Activated CD4-positive, alpha-beta T cell treated with anti-CD3 and anti-CD28 coated beads for 1 hour (primary cell): Measurements from ENCODE around the gene ZNF607.
A peak's percentile ranks its signal among the peaks of the same experiment; 100 is the strongest.
"Not testable (repeated sequence)": the region's sequence is repeated elsewhere in the genome, so short reads cannot be mapped to it uniquely, and the experiment has no call there.

Experiments
- DNase-seq: peaks from one replicate; pipeline ENCODE4 v3.0.0-alpha.2; 2020

ZNF607 gene

GRCh38 chr19:37719111-37719926, at the start of gene ZNF607:
TSS of gene ZNF607 (minus strand) at chr19:37719761. CDS start at chr19:37711618, 8,143 bp downstream.
- DNase-seq = peak; percentile 71

DNA sequence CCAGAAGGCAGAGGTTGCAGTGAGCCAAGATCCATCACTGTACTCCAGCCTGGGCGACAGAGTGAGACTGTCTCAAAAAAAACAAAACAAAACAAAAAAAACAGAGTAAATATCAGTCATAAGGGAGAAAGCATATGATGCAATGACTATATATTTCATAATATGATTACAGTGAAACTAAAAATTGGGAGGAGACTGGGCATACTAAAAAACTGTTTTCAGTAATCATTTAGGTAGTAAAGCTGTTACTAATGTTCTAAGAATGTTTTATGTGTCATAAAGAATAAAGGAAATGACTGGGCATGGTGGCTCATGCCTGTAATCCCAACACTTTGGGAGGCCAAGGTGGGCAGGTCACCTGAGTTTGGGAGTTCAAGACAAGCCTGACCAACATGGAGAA, 43.9 kb upstream of the ZNF607 start:
- no peak for DNase-seq

DNA sequence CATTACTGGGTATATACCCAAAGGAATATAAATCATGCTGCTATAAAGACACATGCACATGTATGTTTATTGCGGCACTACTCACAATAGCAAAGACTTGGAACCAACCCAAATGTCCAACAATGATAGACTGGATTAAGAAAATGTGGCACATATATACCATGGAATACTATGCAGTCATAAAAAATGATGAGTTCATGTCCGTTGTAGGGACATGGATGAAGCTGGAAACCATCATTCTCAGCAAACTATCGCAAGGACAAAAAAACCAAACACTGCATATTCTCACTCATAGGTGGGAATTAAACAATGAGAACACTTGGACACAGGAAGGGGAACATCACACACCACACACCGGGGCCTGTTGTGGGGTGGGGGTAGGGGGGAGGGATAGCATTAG, 38.1 kb upstream of the ZNF607 start:
- not testable (repeated sequence) for DNase-seq

- no peak for DNase-seq
Measured at GRCh38 chr19:37738371-37738770, 18.8 kb upstream of the ZNF607 start.

- no peak for DNase-seq
Measured at GRCh38 chr19:37725181-37725580, 5.6 kb upstream of the ZNF607 start.

- DNase-seq = no peak
Measured at GRCh38 chr19:37719927-37720265, 335 bp upstream of the ZNF607 start.

GRCh38 chr19:37718304-37718703, 1.3 kb downstream of the ZNF607 start:
- no peak for DNase-seq

DNA sequence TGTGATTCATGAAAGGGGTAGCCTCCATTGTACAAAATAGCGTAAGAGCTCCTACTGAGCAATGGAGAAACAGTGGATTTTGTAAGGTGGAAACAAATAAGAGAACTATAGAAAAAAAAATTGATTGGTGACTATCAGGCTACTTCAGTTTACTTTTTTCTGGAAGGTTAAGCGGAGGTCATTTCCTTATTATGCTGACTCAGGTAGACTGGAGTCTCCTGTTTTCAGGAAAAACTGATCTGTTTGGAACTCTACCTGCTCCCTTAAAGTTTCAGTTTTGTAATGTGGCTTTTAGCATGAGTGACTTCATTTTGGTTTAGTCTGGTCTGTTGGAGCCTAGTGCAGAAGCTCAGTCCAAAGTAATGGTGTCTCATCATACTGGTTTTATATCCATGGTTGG, 3.4 kb downstream of the ZNF607 start:
- DNase-seq = no peak

- no peak for DNase-seq
Measured at GRCh38 chr19:37706052-37706605, 13.4 kb downstream of the ZNF607 start.

- no peak for DNase-seq
Measured at GRCh38 chr19:37699057-37699456, 20.5 kb downstream of the ZNF607 start.

DNA sequence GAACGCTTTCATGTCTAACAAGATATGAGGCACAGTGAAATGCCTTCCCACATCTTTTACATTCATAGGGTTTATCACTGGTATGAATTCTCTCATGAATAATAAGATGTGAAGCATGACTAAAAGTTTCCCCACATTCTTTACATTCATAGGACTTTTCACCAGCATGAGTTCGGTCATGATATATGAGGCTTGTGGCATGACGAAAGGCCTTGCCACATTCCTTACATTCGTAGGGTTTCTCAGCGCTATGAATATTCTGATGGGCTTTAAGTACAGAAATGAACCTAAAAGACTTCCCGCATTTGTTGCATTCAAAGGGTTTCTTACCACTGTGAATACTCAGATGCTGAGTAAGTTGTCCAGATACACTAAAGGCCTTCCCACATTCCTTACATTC, 21.3 kb downstream of the ZNF607 start:
- DNase-seq = no peak

GRCh38 chr19:37695144-37695899, 24.2 kb downstream of the ZNF607 start:
- no peak for DNase-seq

DNA sequence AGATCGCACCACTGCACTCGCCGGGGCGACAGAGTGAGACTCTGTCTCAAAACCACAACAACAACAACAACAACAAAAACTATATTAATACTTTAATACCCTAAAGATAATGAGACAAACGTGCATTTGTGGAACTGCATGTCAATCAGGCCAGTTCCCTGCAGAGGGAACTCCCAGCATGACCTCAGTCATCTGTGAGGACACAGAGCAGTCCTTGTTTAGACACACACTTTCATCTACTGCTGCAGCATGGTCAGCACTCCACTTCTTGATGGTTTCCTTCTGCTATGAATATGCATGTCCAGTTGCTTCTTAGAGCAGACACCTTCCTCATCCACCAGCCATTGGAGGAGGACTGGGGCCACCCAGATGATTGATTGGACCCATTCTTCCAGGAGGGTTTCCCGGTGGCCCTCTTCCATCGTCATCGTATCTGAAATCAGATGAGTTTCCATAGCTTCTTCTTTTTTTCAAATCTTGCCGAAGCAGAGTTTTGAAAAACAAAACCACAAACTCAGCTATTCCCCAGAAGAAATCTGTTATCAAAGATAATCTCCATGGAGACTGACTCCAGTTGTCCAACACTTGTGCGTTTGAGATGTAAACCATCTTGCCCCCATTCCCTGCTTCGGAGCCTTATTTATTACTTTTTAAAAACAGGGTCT, 26.5 kb downstream of the ZNF607 start:
- no peak for DNase-seq

DNA sequence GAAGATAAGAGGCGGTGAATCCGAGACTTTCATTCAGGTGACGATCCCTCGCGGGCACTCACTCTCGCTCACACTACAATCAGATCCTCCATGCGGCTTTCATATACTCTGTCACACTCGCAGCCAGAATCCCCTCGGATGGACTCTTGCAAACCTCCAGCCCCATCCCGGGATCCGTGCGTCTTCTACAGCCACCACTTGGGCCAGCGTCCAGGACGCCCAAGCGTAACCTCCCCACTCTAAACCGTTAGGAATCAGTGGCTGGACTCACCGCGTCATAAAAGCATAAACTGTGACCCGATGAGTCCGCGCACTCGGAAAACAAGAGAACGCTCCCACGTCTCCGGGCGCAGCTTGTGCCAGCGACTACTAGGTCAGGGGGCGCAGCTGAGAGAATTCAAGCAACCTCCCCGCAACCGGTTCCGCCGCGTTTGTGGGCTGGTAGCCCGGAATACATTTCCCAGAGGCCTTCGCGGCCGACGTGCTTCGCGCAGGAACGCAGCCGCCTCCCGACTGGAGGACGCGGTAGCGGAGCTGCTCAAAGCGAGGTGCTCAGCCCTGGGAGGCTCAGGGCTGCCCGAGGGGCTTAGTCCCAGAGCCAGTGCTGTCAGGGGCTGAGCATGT, 27.6 kb downstream of the ZNF607 start:
- peak; percentile 72 for DNase-seq

GRCh38 chr19:37683520-37683919, 36.0 kb downstream of the ZNF607 start:
- no peak for DNase-seq

GRCh38 chr19:37669450-37669914, 50.1 kb downstream of the ZNF607 start:
- no peak for DNase-seq

DNA sequence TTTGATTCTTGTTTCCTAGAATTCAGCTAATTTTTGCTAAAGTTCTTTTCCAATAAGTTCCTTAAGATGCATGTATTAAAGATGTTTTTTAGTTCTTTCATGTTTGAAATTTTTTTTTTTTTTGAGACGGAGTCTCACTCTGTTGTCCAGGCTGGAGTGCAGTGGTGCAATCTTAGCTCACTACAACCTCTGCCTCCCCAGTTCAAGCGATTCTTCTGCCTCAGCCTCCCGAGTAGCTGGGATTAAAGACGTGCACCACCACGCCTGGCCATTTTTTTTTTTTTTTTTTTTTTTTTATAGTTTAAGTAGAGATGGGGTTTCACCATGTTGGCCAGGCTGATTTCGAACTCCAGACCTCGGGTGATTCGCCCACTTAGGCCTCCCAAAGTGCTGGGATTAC, 62.4 kb downstream of the ZNF607 start:
- not testable (repeated sequence) for DNase-seq

GRCh38 chr19:37655689-37656371, 63.7 kb downstream of the ZNF607 start:
- DNase-seq = peak; percentile 73

- DNase-seq = peak; percentile 59
Measured at GRCh38 chr19:37655301-37655688, 64.3 kb downstream of the ZNF607 start, which contains the start of gene ZFP30. TSS of gene ZFP30 (minus strand) at chr19:37655465. CDS start at chr19:37647822, 7,643 bp downstream.

- no peak for DNase-seq
Measured at GRCh38 chr19:37654629-37655300, 64.8 kb downstream of the ZNF607 start.

- no peak for DNase-seq
Measured at GRCh38 chr19:37654118-37654517, 65.4 kb downstream of the ZNF607 start.
